IMR-90 (cell line): ENCODE results near the gene COL6A3. TPM values are rescaled to one million over a fixed set of nuclear protein-coding genes. Genes with fewer than 3 reads are reported as not detected.

Source experiments
- ATAC-seq: fragments of 200-7000 bp; cut with Tn5 transposase; 2 replicates; pipeline ENCODE4 v1.9.1; 2020; ENCODE audit warnings: low read depth, mild to moderate bottlenecking, moderate library complexity
- BruUV-seq: library from RNA; stranded (reverse); fragments of 400-500 nt; replicated peaks from 2 replicates; lab custom pipeline; 2021; lab: Mats Ljungman, UMichigan
- CTCF ChIA-PET: fragments of 300-600 bp; formaldehyde crosslinking; extraction: SDS; loops from one replicate; lab custom pipeline; 2021; ENCODE audit warnings: antibody characterized with exemption; lab: Yijun Ruan, JAX
- POLR2A ChIA-PET: fragments of 300-600 bp; sonication (Branson Sonifier 250); formaldehyde crosslinking; loops from one replicate; lab custom pipeline; 2022; ENCODE audit warnings: antibody characterized with exemption; ENCODE audit not compliant: unreplicated experiment; lab: Charles Lee
- DNase-seq: peaks from one replicate; pipeline ENCODE4 v3.0.0; 2013
- H2AFZ ChIP-seq: replicated peaks from 2 replicates; pipeline ENCODE3; 2013; ENCODE audit warnings: low read length, mild to moderate bottlenecking; ENCODE audit not compliant: poor library complexity
- H2AK5ac ChIP-seq: 2 replicates; pipeline ENCODE4 v1.6.1; 2013; ENCODE audit warnings: low read depth, low read length, inconsistent platforms
- H2AK9ac ChIP-seq: replicated peaks from 2 replicates; pipeline ENCODE3; 2013; ENCODE audit warnings: mild to moderate bottlenecking, low read depth, low read length, moderate library complexity; ENCODE audit not compliant: poor library complexity
- H2BK120ac ChIP-seq: 2 replicates; pipeline ENCODE4 v1.6.1; 2013; ENCODE audit warnings: low read depth, low read length, inconsistent platforms
- H2BK15ac ChIP-seq: 3 replicates; pipeline ENCODE4 v1.6.1; 2013; ENCODE audit warnings: low read depth, low read length, inconsistent platforms
- H2BK20ac ChIP-seq: 2 replicates; pipeline ENCODE4 v1.6.1; 2013; ENCODE audit warnings: low read depth, mild to moderate bottlenecking, inconsistent platforms, low read length, moderate library complexity
- H2BK5ac ChIP-seq: 2 replicates; pipeline ENCODE4 v1.6.1; 2013; ENCODE audit warnings: mild to moderate bottlenecking, low read depth, low read length, inconsistent platforms; ENCODE audit not compliant: poor library complexity, severe bottlenecking
- H3K14ac ChIP-seq: replicated peaks from 2 replicates; pipeline ENCODE4 v1.6.1; 2013; ENCODE audit warnings: low read depth, low read length, inconsistent platforms
- H3K18ac ChIP-seq: 2 replicates; pipeline ENCODE4 v1.6.1; 2013; ENCODE audit warnings: low read depth, low read length, control low read depth
- H3K23ac ChIP-seq: 2 replicates; pipeline ENCODE4 v1.6.1; 2013; ENCODE audit warnings: low read depth, low read length, inconsistent platforms
- H3K27ac ChIP-seq: 2 replicates; pipeline ENCODE4 v1.5.1; 2013; ENCODE audit warnings: mild to moderate bottlenecking, control low read depth, low read length; ENCODE audit not compliant: insufficient read depth
- H3K27me3 ChIP-seq: 2 replicates; pipeline ENCODE4 v1.6.1; 2013; ENCODE audit warnings: low read length; ENCODE audit not compliant: control insufficient read depth, insufficient read depth
- H3K36me3 ChIP-seq: 2 replicates; pipeline ENCODE4 v1.6.1; 2013; ENCODE audit warnings: low read length, mixed read lengths; ENCODE audit not compliant: control insufficient read depth, insufficient read depth
- H3K4ac ChIP-seq: 2 replicates; pipeline ENCODE4 v1.6.1; 2013; ENCODE audit warnings: low read depth, low read length, inconsistent platforms
- H3K4me1 ChIP-seq: 2 replicates; pipeline ENCODE4 v1.6.1; 2013; ENCODE audit warnings: low read length, mixed read lengths; ENCODE audit not compliant: control insufficient read depth, insufficient read depth
- H3K4me2 ChIP-seq: 2 replicates; pipeline ENCODE4 v1.6.1; 2013; ENCODE audit warnings: low read depth, mild to moderate bottlenecking, control low read depth, low read length, moderate library complexity
- H3K4me3 ChIP-seq: 2 replicates; pipeline ENCODE4 v1.5.1; 2013; ENCODE audit warnings: low read depth, mild to moderate bottlenecking, control low read depth, low read length, moderate library complexity; ENCODE audit not compliant: insufficient read depth
- H3K56ac ChIP-seq: 2 replicates; pipeline ENCODE4 v1.6.1; 2013; ENCODE audit warnings: low read length, inconsistent platforms; ENCODE audit not compliant: insufficient read depth; ENCODE audit errors: extremely low read depth
- H3K79me1 ChIP-seq, 2 experiments: 2 replicates each; pipeline ENCODE4 v1.6.1; 2013; ENCODE audit warnings: low read length in 2 of 2, inconsistent platforms in 1 of 2, low read depth in 1 of 2
- H3K9ac ChIP-seq: 2 replicates; pipeline ENCODE4 v1.6.1; 2013; ENCODE audit warnings: low read depth, low read length, control low read depth
- H3K9me1 ChIP-seq: 2 replicates; pipeline ENCODE4 v1.6.1; 2013; ENCODE audit warnings: low read length, inconsistent platforms; ENCODE audit not compliant: insufficient read depth
- H3K9me3 ChIP-seq: 2 replicates; pipeline ENCODE4 v1.6.1; 2013; ENCODE audit warnings: low read length; ENCODE audit not compliant: control insufficient read depth, insufficient read depth
- H4K20me1 ChIP-seq: 2 replicates; pipeline ENCODE4 v1.6.1; 2013; ENCODE audit warnings: low read length, inconsistent platforms; ENCODE audit not compliant: insufficient read depth
- H4K5ac ChIP-seq: 2 replicates; pipeline ENCODE4 v1.6.1; 2013; ENCODE audit warnings: mild to moderate bottlenecking, low read depth, low read length, control low read depth
- H4K8ac ChIP-seq, 2 experiments: 2 replicates each; pipeline ENCODE4 v1.6.1; 2013; ENCODE audit warnings: low read depth in 2 of 2, low read length in 2 of 2, control low read depth in 1 of 2, inconsistent platforms in 1 of 2
- H4K91ac ChIP-seq: 2 replicates; pipeline ENCODE4 v1.6.1; 2013; ENCODE audit warnings: low read depth, low read length, inconsistent platforms; ENCODE audit not compliant: insufficient read depth
- CEBPB ChIP-seq: IDR thresholded peaks from 2 replicates; pipeline ENCODE4 v1.6.1; 2012; ENCODE audit warnings: low read depth, low read length, improper control_type of control experiment
- MXI1 ChIP-seq: IDR thresholded peaks from 2 replicates; pipeline ENCODE4 v1.6.1; 2012; ENCODE audit warnings: low read depth, mild to moderate bottlenecking, low read length, moderate library complexity, borderline replicate concordance
- NFE2L2 ChIP-seq: fragments of 150-350 bp; IDR thresholded peaks from 2 replicates; pipeline ENCODE4 v1.6.1; 2016; ENCODE audit warnings: low read depth, mild to moderate bottlenecking, low read length
- POLR2A ChIP-seq: IDR thresholded peaks from 2 replicates; pipeline ENCODE4 v1.6.1; 2012; ENCODE audit warnings: mild to moderate bottlenecking, low read depth, low read length
- RFX5 ChIP-seq: IDR thresholded peaks from 2 replicates; pipeline ENCODE4 v1.8.0; 2012; ENCODE audit warnings: low read depth, mild to moderate bottlenecking, low read length, moderate library complexity
- WGBS, 2 experiments: methylation state at CpG; one replicate each; pipeline versions ENCODE4 v1.1.5 to v1.1.7; 2013; ENCODE audit warnings: missing lambda C conversion rate in 2 of 2; ENCODE audit not compliant: insufficient read length in 1 of 2; ENCODE audit errors: extremely low coverage in 2 of 2; 5-methylcytosine and 5-hydroxymethylcytosine counted together
- dilution Hi-C: fragments of 300-500 bp; cut with HindIII; formaldehyde crosslinking; loops from one replicate; pipeline ENCODE4 v1.14.3; 2018; ENCODE audit warnings: low sequenced_read_pairs; ENCODE audit not compliant: unreplicated experiment
- in situ Hi-C: fragments of 300-500 bp; cut with MboI; formaldehyde crosslinking; loops from 3 replicates; pipeline ENCODE4 v1.14.3; 2019; ENCODE audit warnings: low sequenced_read_pairs, inconsistent platforms, mixed read lengths
- intact Hi-C: fragments of 100-400 bp; cut with micrococcal nuclease; formaldehyde crosslinking; loops from 2 replicates; pipeline ENCODE4 v1.10.0; 2022
- polyA plus RNA-seq, 3 experiments: library from polyadenylated mRNA; depleted of rRNA; stranded (reverse); fragments of >200 nt; gene quantifications; 2 replicates each; pipeline ENCODE4 v1.2.3, GENCODE V29; 2012; ENCODE audit warnings: low replicate concordance in 1 of 3
- total RNA-seq: library from RNA; depleted of rRNA; stranded (reverse); fragments of >200 nt; gene quantifications from 2 replicates; pipeline ENCODE4 v1.2.3, GENCODE V29; 2012
- TF ChIP-seq, protein P1 (sequence below): fragments of 150-350 bp; IDR thresholded peaks from 2 replicates; pipeline ENCODE4 v1.6.1; 2016; ENCODE audit warnings: low read depth, mild to moderate bottlenecking, low read length, moderate library complexity, borderline replicate concordance

COL6A3 gene
- total and polyA plus RNA-seq, 2 of the 4 experiments (the other 2 are of a cell fraction) = 964 to 1,855 TPM

DNA sequence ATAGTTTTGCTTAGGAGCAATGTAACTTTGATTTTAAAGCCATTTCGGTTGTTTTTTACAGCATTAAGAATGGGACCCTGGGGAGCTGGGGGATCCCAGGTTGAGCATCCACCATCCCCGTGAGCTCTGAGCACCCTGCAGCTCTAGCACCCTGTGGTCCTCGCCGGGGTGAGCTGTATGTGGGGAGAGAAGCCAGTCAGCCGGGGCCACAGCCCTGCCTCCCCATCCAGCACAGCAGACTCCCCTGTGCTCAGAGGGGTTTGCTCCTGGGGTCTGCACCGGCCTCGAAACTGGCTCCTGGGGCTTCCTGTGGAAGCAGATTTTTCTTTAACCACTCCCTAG is 1.3 kb downstream of the COL6A3 start:
- Histone ChIP-seq H3K4me3 (peak overlapping the region; percentile 96), H3K4me1 (peaks cover 4% of the 10 kb centered on the region; the same call in 1 of the 2 replicates), H4K8ac (peak overlapping the region; percentile 72 to 73), H3K9me3 (no peaks in the 10 kb centered on the region), H2BK5ac (peak overlapping the region; percentile 91), H3K36me3 (peaks cover 26% of the 10 kb centered on the region), H3K14ac (peak overlapping the region; percentile 91), H3K27ac (peak overlapping the region; percentile 89), H3K4ac (peak overlapping the region; percentile 95), H3K18ac (peak overlapping the region; percentile 41), H3K9ac (peak overlapping the region; percentile 99), H3K56ac (peak overlapping the region; percentile 97), H2BK15ac (no peak overlapping the region), H4K91ac (peak overlapping the region; percentile 88), H2AK5ac (peak overlapping the region; percentile 91; the same call in 1 of the 2 replicates), H2AK9ac (peak overlapping the region; percentile 68), H3K23ac (peak overlapping the region; percentile 99), H4K20me1 (peaks cover 62% of the 10 kb centered on the region), H4K5ac (peak overlapping the region; percentile 65), H2BK120ac (peak overlapping the region; percentile 80), H3K4me2 (peak overlapping the region; percentile 85), H3K79me1 (no peaks in the 10 kb centered on the region), H3K27me3 (no peaks in the 10 kb centered on the region), H2AFZ (peak overlapping the region; percentile 37), H2BK20ac (no peak overlapping the region; the same call in 1 of the 2 replicates), H3K9me1 (no peaks in the 10 kb centered on the region)
- intact Hi-C loops (loop anchor here (5.0 kb wide), 2 partner anchors 155 to 240 kb away; no protein-coding TSS in a partner anchor), dilution Hi-C loops (no loop called here), in situ Hi-C loops (loop anchor here (10.0 kb wide), 1 partner anchor 162 kb away; no protein-coding TSS in a partner anchor)
- TF ChIP-seq NFE2L2 (no peak), RFX5 (no peak), CEBPB (no peak), MXI1 (no peak), POLR2A (no peak; the same call in 1 of the 2 replicates)
- TF ChIP-seq, protein P1, sequence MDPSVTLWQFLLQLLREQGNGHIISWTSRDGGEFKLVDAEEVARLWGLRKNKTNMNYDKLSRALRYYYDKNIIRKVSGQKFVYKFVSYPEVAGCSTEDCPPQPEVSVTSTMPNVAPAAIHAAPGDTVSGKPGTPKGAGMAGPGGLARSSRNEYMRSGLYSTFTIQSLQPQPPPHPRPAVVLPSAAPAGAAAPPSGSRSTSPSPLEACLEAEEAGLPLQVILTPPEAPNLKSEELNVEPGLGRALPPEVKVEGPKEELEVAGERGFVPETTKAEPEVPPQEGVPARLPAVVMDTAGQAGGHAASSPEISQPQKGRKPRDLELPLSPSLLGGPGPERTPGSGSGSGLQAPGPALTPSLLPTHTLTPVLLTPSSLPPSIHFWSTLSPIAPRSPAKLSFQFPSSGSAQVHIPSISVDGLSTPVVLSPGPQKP = no peak
- no TSS peak for BruUV-seq
- DNase-seq (no peak), ATAC-seq (peak; percentile 0)
- ChIA-PET CTCF (interaction anchor here (0.8 to 1.6 kb wide), 3 partner anchors 9 to 159 kb away, joined by 4 to 6 read pairs (median 4); no protein-coding TSS in a partner anchor), POLR2A (interaction anchor here (0.9 to 1.2 kb wide), 2 partner anchors 9 to 44 kb away, joined by 3 to 4 read pairs; no protein-coding TSS in a partner anchor)
- 0% methylated on average over 2 of the region's 7 CpGs; no CpG with 5 or more reads in 1 of the 2 experiments for WGBS, 2 experiments
